HuH-7.5 (cell line): Measurements from ENCODE around the gene LIN28A.
"Not testable (repeated sequence)": the region's sequence is repeated elsewhere in the genome, so short reads cannot be mapped to it uniquely, and the experiment has no call there.

Source experiments
- DNase-seq: peaks from one replicate; pipeline ENCODE4 v3.0.0; 2011; ENCODE audit warnings: low spot score

The LIN28A gene

DNA sequence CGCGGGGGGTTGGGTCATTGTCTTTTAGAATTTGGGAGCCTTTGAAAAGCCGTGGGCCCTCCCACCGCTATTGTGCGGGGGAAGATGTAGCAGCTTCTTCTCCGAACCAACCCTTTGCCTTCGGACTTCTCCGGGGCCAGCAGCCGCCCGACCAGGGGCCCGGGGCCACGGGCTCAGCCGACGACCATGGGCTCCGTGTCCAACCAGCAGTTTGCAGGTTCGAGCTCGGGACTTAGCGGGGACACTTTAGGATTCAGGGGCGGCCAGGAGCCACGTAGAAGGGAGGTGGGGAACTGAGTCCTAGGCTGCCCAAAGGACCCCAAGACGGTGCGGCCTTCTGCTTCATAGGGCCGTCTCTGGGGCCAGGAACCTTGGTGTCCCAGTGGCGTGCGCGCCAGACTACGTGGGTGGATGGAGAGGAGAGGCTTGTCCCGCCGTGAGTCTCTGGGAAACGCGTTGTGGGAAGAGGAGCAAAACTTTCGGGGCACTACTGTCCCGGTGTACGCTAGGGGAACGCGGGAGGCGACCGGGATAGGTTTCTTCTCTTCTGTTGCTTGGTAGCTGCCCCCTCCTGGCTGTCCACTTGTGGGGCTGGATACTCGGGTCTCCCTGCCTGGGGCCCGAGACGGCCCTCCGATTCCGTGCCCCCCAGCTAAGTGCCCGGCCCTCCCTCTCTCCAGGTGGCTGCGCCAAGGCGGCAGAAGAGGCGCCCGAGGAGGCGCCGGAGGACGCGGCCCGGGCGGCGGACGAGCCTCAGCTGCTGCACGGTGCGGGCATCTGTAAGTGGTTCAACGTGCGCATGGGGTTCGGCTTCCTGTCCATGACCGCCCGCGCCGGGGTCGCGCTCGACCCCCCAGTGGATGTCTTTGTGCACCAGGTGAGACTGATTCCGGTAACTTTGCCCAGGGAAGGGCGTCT lies at the start of gene LIN28A:
Gene LIN28A, plus strand, starts transcription at position 112 of the 918 bp plus-strand sequence. Its CDS starts 75 bp downstream, at position 187.
- no peak for DNase-seq

DNA sequence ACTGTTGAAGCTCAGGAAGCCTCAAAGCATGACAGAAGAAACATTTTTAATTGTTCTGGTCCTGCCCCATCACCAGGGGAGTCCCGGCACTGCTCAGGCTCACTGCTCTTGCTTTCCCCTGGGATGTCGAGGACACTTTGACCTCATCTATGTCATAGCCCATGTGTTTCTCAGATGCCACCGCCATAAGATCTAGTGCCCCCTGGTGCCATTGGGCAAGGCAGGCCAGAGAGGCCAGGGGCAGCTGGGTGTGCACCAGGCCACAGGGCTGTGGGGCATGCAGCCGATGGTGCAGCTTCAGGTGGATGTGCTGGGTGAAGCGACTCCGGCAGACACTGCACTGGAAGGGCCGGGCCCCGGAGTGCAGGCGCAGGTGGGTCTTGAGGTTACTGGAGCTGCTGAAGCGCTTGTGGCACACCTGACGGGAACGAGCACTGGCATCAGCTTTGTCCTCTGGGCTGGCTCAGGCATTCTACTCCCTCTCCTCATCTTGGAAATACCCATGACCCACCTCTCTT lies 49.0 kb upstream of the LIN28A start:
- DNase-seq: no peak

DNA sequence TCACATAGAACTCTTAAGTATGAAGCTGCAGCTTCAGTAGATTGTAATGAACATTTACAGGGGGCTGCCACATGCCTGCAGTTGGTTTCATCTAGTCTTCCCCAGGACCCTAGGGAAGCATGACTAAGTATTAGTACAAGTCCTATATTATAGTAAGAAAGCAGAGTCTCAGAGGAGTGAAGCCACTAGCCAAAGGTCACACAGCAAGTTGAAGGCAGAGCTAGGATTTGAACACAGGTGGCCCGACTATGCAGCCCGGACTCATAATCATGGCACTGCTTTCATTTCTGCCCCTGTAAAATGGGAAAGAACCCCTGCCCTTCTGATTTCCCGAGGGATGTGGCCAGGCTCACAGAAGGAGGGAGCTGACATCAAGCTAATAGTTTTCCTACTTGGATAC lies 48.3 kb upstream of the LIN28A start:
- no peak for DNase-seq

GRCh38 chr1:26363549-26364448 lies 46.8 kb upstream of the LIN28A start:
- DNase-seq: peak; percentile 73

GRCh38 chr1:26364956-26365355 lies 45.7 kb upstream of the LIN28A start:
- no peak for DNase-seq

- no peak for DNase-seq
These were observed 43.2 kb upstream of the LIN28A start for GRCh38 chr1:26367441-26367840.

- no peak for DNase-seq
These were observed 42.6 kb upstream of the LIN28A start for GRCh38 chr1:26368006-26368405.

DNA sequence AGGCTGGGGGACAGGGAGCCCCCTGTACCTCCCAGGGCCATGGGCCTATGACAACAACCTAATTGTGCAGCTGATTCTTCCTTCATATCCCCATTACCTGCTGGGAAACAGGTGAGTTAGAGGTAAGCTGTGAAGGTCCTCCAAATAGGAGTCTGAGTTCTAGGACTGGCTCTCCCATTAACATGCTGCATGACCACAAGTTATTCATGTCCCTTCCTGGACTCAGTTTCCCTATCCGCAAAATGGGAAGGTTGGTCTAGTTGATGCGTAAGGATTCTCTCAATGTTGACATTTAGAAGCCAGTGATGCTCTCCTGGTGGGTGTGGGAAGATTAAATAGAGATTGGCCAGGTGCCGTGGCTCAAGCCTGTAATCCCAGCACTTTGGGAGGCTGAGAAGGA lies 42.1 kb upstream of the LIN28A start:
- no peak for DNase-seq

- DNase-seq: no peak
These were observed 39.8 kb upstream of the LIN28A start for GRCh38 chr1:26370591-26371382.

DNA sequence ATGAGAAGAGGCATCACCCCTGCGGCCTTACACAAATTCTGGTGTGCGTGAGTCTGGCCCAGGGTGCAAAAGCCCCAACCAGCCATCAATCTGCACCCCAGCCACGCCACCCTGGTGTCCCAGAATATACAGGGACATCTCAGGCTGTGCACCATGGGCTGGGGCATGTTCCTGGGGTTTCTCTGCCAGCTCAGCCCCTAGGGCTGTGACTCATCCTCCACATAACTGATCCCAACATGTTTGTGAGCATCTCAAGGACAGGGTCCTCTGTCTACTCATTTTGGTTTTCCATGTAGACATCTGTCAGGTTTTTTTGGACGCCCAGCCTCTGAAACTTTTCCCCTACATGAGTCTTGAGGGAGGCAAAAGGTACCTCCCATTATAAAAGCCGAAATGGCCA lies 38.6 kb upstream of the LIN28A start:
- no peak for DNase-seq

- DNase-seq: not testable (repeated sequence)
These were observed 38.0 kb upstream of the LIN28A start, which contains the start of gene ZNF683 for GRCh38 chr1:26372611-26373010. Gene ZNF683 (minus strand): TSS chr1:26372750. CDS start chr1:26368571, 4,179 bp downstream.

DNA sequence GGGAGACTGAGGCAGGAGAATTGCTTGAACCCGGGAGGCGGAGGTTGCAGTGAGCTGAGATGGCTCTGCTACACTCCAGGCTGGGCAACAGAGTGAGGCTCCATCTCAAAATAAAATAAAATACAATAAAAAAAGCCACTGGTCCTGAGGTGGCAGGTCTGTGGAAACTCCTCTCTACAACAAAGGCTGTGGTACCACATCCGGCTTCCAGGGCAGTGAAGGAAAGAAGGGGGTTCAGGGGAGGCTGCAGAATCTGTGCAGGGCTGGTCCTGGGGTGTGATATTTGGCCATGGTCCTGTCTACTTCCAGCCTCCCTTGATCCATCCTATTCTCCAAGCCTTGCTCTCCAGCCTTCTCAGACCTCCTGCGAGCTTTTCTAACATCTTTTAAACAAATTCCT lies 37.3 kb upstream of the LIN28A start:
- DNase-seq: no peak

DNA sequence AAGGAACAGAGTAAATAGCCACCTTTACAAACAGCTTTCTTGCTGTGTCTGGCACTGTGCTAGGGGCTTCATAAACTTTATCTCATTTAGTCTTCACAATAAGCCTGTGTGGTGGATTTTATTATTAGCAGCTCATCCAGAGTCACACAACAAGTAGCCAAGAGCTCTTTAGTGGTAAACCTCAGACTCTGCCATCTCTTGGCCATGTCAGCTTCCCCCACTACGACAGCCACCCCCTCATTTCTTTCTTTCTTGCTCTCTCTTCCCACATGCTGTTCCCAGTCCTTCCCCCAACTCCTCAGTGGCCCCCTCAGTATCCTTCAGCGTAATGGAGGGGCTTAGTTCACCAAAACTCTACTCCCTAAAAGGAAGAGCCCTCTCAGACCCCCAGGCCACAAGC lies 36.8 kb upstream of the LIN28A start:
- no peak for DNase-seq

GRCh38 chr1:26374361-26374760 lies 36.3 kb upstream of the LIN28A start:
- not testable (repeated sequence) for DNase-seq

DNA sequence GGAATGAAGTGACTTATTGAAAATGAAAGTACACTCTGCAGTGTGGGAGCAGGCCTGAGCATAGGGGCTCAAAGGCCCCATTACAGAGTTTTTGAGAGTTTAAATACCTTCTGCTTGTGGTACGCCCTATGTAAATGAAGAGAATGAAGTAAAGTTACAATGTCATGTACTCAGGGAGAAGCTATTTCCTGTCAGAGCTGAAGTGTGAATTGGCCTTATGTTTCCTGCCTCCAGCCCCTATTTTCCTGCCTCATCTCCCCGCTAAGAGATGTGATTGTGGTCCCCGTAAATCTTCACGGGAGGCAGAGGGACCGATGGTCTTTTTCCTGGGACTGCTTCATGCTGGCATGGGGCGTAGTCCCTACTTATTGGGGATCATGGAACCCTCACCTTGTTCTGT lies 35.5 kb upstream of the LIN28A start:
- DNase-seq: no peak

DNA sequence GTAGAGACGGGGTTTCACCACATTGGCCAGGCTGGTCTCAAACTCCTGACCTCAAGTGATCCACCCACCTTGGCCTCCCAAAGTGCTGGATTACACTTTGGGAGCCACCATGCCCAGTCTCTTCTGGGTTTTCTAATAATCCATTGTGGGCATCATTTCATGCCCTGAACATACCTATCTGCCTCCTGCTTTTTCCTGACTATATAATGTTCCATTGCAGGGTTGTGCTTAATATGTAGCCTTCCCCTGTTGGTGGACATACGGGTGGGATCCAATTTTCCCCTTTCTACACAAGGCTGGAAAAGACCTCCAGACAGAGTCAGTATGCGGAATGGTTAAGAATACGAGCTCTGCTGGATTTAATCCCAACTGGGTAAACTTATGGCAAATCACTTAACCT lies 34.6 kb upstream of the LIN28A start:
- DNase-seq: no peak

- DNase-seq: no peak
These were observed 32.3 kb upstream of the LIN28A start for GRCh38 chr1:26378088-26378878.

- no peak for DNase-seq
These were observed 31.8 kb upstream of the LIN28A start for GRCh38 chr1:26378879-26379251.

DNA sequence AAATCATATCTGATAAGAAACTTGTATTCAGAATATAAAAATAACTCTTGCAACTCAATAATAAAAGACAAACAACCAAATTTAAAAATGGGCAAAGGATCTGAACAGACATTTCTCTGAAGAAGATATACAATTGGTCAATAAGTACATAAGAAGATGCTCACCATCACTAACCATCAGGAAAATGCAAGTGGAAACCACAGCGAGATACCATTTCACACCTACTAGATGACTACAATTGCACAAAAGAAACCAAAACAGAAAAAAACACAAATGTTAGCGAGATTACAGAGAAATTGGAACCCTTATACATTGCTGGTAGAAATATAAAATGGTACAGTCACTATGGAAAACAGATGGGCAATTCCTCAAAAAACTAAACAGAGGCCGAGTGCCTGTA lies 26.5 kb upstream of the LIN28A start:
- DNase-seq: no peak

- DNase-seq: not testable (repeated sequence)
These were observed 25.6 kb upstream of the LIN28A start for GRCh38 chr1:26385063-26385462.

DNA sequence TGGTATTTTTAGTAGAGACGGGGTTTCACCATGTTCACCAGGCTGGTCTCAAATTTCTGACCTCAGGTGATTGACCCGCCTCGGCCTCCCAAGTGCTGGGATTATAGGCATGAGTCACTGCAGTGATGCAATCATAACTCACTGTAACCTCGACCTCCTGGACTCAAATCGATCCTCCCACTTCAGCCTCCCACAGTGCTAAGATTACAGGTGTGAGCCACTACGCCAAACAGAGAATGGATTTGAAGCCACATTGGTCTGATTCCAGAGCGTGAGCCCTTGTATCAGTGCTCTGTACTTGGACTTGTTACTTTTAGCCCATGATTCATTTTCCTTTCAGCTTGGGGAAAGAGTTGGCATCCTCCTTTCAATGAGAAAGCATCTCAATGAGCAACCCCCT lies 23.2 kb upstream of the LIN28A start:
- no peak for DNase-seq
